ENCODE measurements around the gene PTPRJ. TPM values are rescaled to one million over a fixed set of nuclear protein-coding genes. Genes with fewer than 3 reads are reported as not detected.

PTPRJ gene
- total RNA-seq, 1 experiment from 2014 or later, result 0.30 TPM

DNA sequence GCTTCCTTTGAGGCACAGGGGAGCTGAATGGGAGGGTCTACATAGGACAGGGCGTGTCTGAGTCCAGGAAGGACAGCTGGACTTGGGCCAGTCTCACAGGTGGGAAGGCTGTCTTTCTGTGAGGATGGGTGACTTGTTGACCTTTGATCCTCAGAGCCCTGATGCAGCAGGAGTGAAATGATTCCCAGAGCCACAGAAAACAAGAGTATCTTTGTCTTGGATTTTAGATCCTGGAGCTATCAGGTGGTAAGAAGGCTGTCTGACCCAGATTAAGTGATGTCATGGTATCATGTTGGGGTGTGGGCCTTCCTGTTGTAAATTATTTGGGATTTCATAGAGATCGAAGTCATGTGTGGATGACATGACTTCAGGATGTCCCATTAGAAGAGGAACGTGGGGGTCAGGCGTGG lies 15.0 kb downstream of the PTPRJ start:
- DNase-seq (ENCODE audit: unreplicated experiment), result no peak
- Mint-ChIP-seq H3K4me1 (ENCODE audit: insufficient read depth, unreplicated experiment) (peaks cover 5% of the 10 kb centered on the region), H3K9me3 (ENCODE audit: unreplicated experiment) (no peaks in the 10 kb centered on the region), H3K36me3 (ENCODE audit: insufficient read depth, unreplicated experiment) (no peaks in the 10 kb centered on the region), H3K4me3 (ENCODE audit: unreplicated experiment) (no peak overlapping the region), H3K27ac (ENCODE audit: low read depth, unreplicated experiment) (no peak overlapping the region), H3K27me3 (ENCODE audit: insufficient read depth, unreplicated experiment) (no peaks in the 10 kb centered on the region)
- BruUV-seq (replicated peaks), result no TSS peak
- intact Hi-C loops (cut with micrococcal nuclease), result no loop called here
- TF ChIP-seq, protein P1, sequence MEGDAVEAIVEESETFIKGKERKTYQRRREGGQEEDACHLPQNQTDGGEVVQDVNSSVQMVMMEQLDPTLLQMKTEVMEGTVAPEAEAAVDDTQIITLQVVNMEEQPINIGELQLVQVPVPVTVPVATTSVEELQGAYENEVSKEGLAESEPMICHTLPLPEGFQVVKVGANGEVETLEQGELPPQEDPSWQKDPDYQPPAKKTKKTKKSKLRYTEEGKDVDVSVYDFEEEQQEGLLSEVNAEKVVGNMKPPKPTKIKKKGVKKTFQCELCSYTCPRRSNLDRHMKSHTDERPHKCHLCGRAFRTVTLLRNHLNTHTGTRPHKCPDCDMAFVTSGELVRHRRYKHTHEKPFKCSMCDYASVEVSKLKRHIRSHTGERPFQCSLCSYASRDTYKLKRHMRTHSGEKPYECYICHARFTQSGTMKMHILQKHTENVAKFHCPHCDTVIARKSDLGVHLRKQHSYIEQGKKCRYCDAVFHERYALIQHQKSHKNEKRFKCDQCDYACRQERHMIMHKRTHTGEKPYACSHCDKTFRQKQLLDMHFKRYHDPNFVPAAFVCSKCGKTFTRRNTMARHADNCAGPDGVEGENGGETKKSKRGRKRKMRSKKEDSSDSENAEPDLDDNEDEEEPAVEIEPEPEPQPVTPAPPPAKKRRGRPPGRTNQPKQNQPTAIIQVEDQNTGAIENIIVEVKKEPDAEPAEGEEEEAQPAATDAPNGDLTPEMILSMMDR (IDR thresholded peaks at IDR 0.05; ENCODE audit: unreplicated experiment), result no peak
- ChIA-PET CTCF (interaction anchor here (0.7 kb wide), 1 partner anchor 106 kb away, joined by 3 read pairs; no protein-coding TSS in a partner anchor), POLR2A (no interaction called here)

- Mint-ChIP-seq H3K4me1 (ENCODE audit: insufficient read depth, unreplicated experiment) (no peaks in the 10 kb centered on the region), H3K36me3 (ENCODE audit: insufficient read depth, unreplicated experiment) (no peaks in the 10 kb centered on the region), H3K9me3 (ENCODE audit: unreplicated experiment) (no peaks in the 10 kb centered on the region), H3K27me3 (ENCODE audit: insufficient read depth, unreplicated experiment) (no peaks in the 10 kb centered on the region), H3K4me3 (ENCODE audit: unreplicated experiment) (no peak overlapping the region), H3K27ac (ENCODE audit: low read depth, unreplicated experiment) (no peak overlapping the region)
- no peak for DNase-seq (ENCODE audit: unreplicated experiment)
- intact Hi-C loops (cut with micrococcal nuclease), result no loop called here
- ChIA-PET POLR2A (no interaction called here), CTCF (interaction anchor here (0.8 kb wide), 1 partner anchor 17 kb away, joined by 3 read pairs; the partner anchor contains the start of gene PTPRJ)
- no TSS peak for BruUV-seq (replicated peaks)
- TF ChIP-seq, protein P1 (IDR thresholded peaks at IDR 0.05; ENCODE audit: unreplicated experiment), result no peak
Observed at GRCh38 chr11:47997063-47998053, 17.0 kb downstream of the PTPRJ start.

DNA sequence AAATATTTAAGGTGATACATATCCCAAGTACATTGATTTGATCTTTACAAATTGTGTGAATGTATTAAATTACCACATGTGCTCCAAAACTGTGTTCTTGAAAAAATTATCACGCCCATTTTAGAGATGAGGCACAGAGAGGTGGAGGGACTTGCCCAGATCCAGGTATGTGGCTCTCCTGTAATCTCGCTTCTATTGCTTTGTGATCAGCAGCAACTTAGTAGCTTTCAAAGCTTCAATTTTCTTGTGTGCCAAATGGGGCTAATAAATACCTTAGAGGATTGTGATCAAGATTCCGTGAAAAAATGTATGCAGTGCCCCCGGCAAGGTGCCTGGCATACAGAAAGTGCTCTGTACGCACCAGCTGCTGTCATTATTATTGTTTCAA lies 18.0 kb downstream of the PTPRJ start:
- ChIA-PET POLR2A (no interaction called here), CTCF (interaction anchor here (1.0 to 1.4 kb wide), 3 partner anchors 9 to 63 kb away, joined by 3 to 5 read pairs (median 4); no protein-coding TSS in a partner anchor)
- intact Hi-C loops (cut with micrococcal nuclease), result no loop called here
- Mint-ChIP-seq H3K27me3 (ENCODE audit: insufficient read depth, unreplicated experiment) (no peaks in the 10 kb centered on the region), H3K36me3 (ENCODE audit: insufficient read depth, unreplicated experiment) (no peaks in the 10 kb centered on the region), H3K27ac (ENCODE audit: low read depth, unreplicated experiment) (no peak overlapping the region), H3K4me3 (ENCODE audit: unreplicated experiment) (no peak overlapping the region), H3K4me1 (ENCODE audit: insufficient read depth, unreplicated experiment) (no peaks in the 10 kb centered on the region), H3K9me3 (ENCODE audit: unreplicated experiment) (no peaks in the 10 kb centered on the region)
- no TSS peak for BruUV-seq (replicated peaks)
- DNase-seq (ENCODE audit: unreplicated experiment), result no peak
- TF ChIP-seq, protein P1 (IDR thresholded peaks at IDR 0.05; ENCODE audit: unreplicated experiment), result no peak

DNA sequence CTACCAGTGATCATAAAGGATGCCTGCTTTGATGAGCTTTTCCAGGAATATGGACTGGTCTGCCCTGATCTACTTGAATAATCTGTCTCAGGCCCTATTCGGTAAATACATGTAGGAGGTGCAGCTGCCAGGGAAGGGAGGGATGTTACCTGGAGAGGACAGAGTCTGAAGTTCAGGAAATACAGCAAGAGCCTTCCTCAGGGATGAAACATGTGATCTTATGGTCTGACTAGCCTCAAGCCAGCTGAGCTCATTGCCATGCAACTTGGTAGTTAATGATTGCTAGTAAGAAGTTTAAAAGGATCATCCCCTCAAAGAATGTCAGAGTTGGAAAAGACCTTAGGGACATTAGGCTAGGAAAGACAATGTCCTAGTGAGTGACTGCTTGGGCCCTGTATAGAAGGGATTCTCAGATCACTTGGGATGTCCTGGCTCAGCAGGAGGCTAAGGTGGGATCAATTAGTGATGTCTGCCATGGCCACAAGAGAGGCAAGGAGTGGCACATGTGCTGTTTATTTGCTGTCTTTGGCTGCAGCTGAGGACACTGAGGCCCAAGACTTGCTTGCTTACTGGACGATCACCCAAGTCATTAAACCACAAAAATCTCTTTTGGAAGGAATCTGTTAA lies 18.5 kb downstream of the PTPRJ start:
- TF ChIP-seq, protein P1 (IDR thresholded peaks at IDR 0.05; ENCODE audit: unreplicated experiment), result no peak
- H3K27me3 Mint-ChIP-seq (ENCODE audit: insufficient read depth, unreplicated experiment), result no peaks in the 10 kb centered on the region
- no peak overlapping the region for H3K27ac Mint-ChIP-seq (ENCODE audit: low read depth, unreplicated experiment)
- no peak for DNase-seq (ENCODE audit: unreplicated experiment)
- no peaks in the 10 kb centered on the region for H3K9me3 Mint-ChIP-seq (ENCODE audit: unreplicated experiment)
- POLR2A ChIA-PET, result no interaction called here
- CTCF ChIA-PET, result interaction anchor here (1.0 to 1.4 kb wide), 3 partner anchors 9 to 64 kb away, joined by 3 to 5 read pairs (median 4); no protein-coding TSS in a partner anchor
- no TSS peak for BruUV-seq (replicated peaks)
- no peaks in the 10 kb centered on the region for H3K36me3 Mint-ChIP-seq (ENCODE audit: insufficient read depth, unreplicated experiment)
- H3K4me1 Mint-ChIP-seq (ENCODE audit: insufficient read depth, unreplicated experiment), result no peaks in the 10 kb centered on the region
- intact Hi-C loops (cut with micrococcal nuclease), result no loop called here
- H3K4me3 Mint-ChIP-seq (ENCODE audit: unreplicated experiment), result no peak overlapping the region

All from MCF 10A (cell line).